Lower leg skin (tissue), 3 donors: ENCODE measurements around the gene CORIN.

ENCODE experiments used
- POLR2A ChIP-seq, 2 donors: fragments of 450-650 bp; IDR thresholded peaks; one replicate each; pipeline ENCODE4 v1.6.1; 2016 to 2017; ENCODE audit warnings: antibody characterized with exemption in 2 of 2, mild to moderate bottlenecking in 1 of 2, moderate library complexity in 1 of 2
- TF ChIP-seq, protein P1 (sequence below), 3 donors: fragments of 450-650 bp; IDR thresholded peaks; one replicate each; pipeline ENCODE4 v1.5.1; 2016; ENCODE audit warnings: antibody characterized with exemption in 3 of 3, mild to moderate bottlenecking in 3 of 3, moderate library complexity in 2 of 3

DNA sequence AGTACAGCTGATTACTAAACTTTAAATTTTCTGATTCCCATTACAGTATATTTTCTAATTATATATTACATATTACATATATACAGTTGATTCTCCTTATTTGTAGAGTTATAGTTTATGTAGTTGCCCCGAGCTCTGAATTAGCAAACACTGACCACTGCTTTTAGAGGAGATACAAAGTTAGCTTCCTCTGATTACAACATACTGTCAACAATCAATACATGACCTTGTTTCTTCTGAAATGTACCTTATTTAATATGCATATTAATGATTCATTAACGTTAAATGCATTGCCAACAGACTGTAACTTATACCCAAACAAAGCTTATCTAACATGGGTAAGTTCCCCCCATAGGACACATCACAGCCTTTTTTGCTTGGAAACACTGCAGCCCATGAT, 271.3 kb downstream of the CORIN start:
- TF ChIP-seq, protein P1, sequence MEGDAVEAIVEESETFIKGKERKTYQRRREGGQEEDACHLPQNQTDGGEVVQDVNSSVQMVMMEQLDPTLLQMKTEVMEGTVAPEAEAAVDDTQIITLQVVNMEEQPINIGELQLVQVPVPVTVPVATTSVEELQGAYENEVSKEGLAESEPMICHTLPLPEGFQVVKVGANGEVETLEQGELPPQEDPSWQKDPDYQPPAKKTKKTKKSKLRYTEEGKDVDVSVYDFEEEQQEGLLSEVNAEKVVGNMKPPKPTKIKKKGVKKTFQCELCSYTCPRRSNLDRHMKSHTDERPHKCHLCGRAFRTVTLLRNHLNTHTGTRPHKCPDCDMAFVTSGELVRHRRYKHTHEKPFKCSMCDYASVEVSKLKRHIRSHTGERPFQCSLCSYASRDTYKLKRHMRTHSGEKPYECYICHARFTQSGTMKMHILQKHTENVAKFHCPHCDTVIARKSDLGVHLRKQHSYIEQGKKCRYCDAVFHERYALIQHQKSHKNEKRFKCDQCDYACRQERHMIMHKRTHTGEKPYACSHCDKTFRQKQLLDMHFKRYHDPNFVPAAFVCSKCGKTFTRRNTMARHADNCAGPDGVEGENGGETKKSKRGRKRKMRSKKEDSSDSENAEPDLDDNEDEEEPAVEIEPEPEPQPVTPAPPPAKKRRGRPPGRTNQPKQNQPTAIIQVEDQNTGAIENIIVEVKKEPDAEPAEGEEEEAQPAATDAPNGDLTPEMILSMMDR (IDR thresholded peaks at IDR 0.05), result no peak
- TF ChIP-seq POLR2A (IDR thresholded peaks at IDR 0.05), result no peak
